Esophagus muscularis mucosa (tissue), 4 donors: ENCODE measurements around the gene SKIC2. TPM values are rescaled to one million over a fixed set of nuclear protein-coding genes. Genes with fewer than 3 reads are reported as not detected.
"Not testable (repeated sequence)": the region's sequence is repeated elsewhere in the genome, so short reads cannot be mapped to it uniquely, and the experiment has no call there.

Source experiments
- DNase-seq: peaks from one replicate; pipeline ENCODE4 v3.0.0-alpha.2; 2017; ENCODE audit errors: extremely low spot score
- H3K27ac ChIP-seq, 4 donors: fragments of 200-600 bp; sonication (generic); replicated peaks in 1 of 4; 1 replicate in 3 of 4; 2 replicates in 1 of 4; pipeline ENCODE4 v1.5.1; 2016 to 2019; ENCODE audit warnings: mild to moderate bottlenecking in 1 of 4
- H3K27me3 ChIP-seq, 4 donors: fragments of 200-600 bp; sonication (generic); one replicate each; pipeline versions ENCODE4 v1.5.1 to v1.6.0; 2016 to 2019
- H3K36me3 ChIP-seq, 4 donors: fragments of 200-600 bp; sonication (generic); one replicate each; pipeline ENCODE4 v1.5.1; 2016 to 2019
- H3K4me1 ChIP-seq, 4 donors: fragments of 200-600 bp; sonication (generic); one replicate each; pipeline ENCODE4 v1.5.1; 2016 to 2019
- H3K4me3 ChIP-seq, 4 donors: fragments of 200-600 bp; sonication (generic); 1 replicate in 2 of 4; 2 replicates in 2 of 4; pipeline ENCODE4 v1.5.1; 2016 to 2019; ENCODE audit warnings: mild to moderate bottlenecking in 4 of 4, moderate library complexity in 1 of 4
- H3K9me3 ChIP-seq, 4 donors: fragments of 200-600 bp; sonication (generic); 1 replicate in 3 of 4; 2 replicates in 1 of 4; pipeline ENCODE4 v1.5.1; 2016 to 2019
- WGBS: methylation state at CpG from one replicate; pipeline ENCODE4 v1.1.5; 2018; 5-methylcytosine and 5-hydroxymethylcytosine counted together
- intact Hi-C: fragments of 100-400 bp; cut with DNase I; formaldehyde crosslinking; loops from one replicate; pipeline ENCODE4 v1.15.1; 2023
- total RNA-seq, 4 donors: library from RNA; depleted of rRNA; stranded (reverse); fragments of >200 nt; gene quantifications; one replicate each; pipeline versions ENCODE4 v1.1.0 to v1.2.1, GENCODE V29; 2016

Gene SKIC2
- total RNA-seq, 4 donors from 2014 or later: 23.3 to 33.2 (median 28.5) TPM

GRCh38 chr6:31981744-31982143 is 22.8 kb downstream of the SKIC2 start, which contains the start of gene C4A:
C4A (plus strand) TSS chr6:31982057; CDS start chr6:31982108, 51 bp downstream.
- H3K9me3 ChIP-seq, H3K27ac ChIP-seq, intact Hi-C loops, H3K27me3 ChIP-seq, H3K4me3 ChIP-seq, DNase-seq: not testable (repeated sequence)
- Histone ChIP-seq H3K36me3 (peaks cover 0 to 22% (median 13%) of the 10 kb centered on the region in 4 donors), H3K4me1 (peaks cover 0 to 13% (median 0%) of the 10 kb centered on the region in 4 donors)
- WGBS: no CpG with 5 or more reads among the region's 7 CpGs

GRCh38 chr6:31989363-31989762 is 30.4 kb downstream of the SKIC2 start:
- H3K4me3 ChIP-seq, H3K27ac ChIP-seq, H3K36me3 ChIP-seq, DNase-seq, intact Hi-C loops, H3K9me3 ChIP-seq, H3K4me1 ChIP-seq, H3K27me3 ChIP-seq: not testable (repeated sequence)
- WGBS: no CpG with 5 or more reads among the region's 10 CpGs

- H3K9me3 ChIP-seq, H3K27me3 ChIP-seq, H3K4me1 ChIP-seq, H3K36me3 ChIP-seq, H3K27ac ChIP-seq, intact Hi-C loops, DNase-seq, H3K4me3 ChIP-seq: not testable (repeated sequence)
- no CpG with 5 or more reads among the region's 14 CpGs for WGBS
These were observed 35.4 kb downstream of the SKIC2 start for GRCh38 chr6:31994421-31994820.

GRCh38 chr6:31996385-31996784 is 37.4 kb downstream of the SKIC2 start:
- H3K4me3 ChIP-seq, H3K4me1 ChIP-seq, H3K36me3 ChIP-seq, intact Hi-C loops, H3K9me3 ChIP-seq, H3K27ac ChIP-seq, H3K27me3 ChIP-seq, DNase-seq: not testable (repeated sequence)
- no CpG with 5 or more reads among the region's 6 CpGs for WGBS

- DNase-seq, H3K9me3 ChIP-seq, H3K4me3 ChIP-seq, H3K36me3 ChIP-seq, H3K27ac ChIP-seq, H3K27me3 ChIP-seq, intact Hi-C loops, H3K4me1 ChIP-seq: not testable (repeated sequence)
- no CpG with 5 or more reads among the region's 15 CpGs for whole genome bisulfite sequencing
These were observed 43.7 kb downstream of the SKIC2 start for GRCh38 chr6:32002546-32003268.

- H3K4me1 ChIP-seq, H3K27ac ChIP-seq, H3K27me3 ChIP-seq, H3K36me3 ChIP-seq, H3K4me3 ChIP-seq, H3K9me3 ChIP-seq, intact Hi-C loops, DNase-seq: not testable (repeated sequence)
- no CpG with 5 or more reads among the region's 7 CpGs for WGBS
These were observed 44.3 kb downstream of the SKIC2 start for GRCh38 chr6:32003301-32003700.

- H3K27me3 ChIP-seq, H3K36me3 ChIP-seq, H3K4me1 ChIP-seq, H3K9me3 ChIP-seq, intact Hi-C loops, H3K27ac ChIP-seq, DNase-seq, H3K4me3 ChIP-seq: not testable (repeated sequence)
- WGBS: 72% methylated on average over 4 of the region's 4 CpGs
These were observed 45.4 kb downstream of the SKIC2 start for GRCh38 chr6:32004393-32004792.

- H3K4me1 ChIP-seq, DNase-seq, H3K4me3 ChIP-seq, H3K27ac ChIP-seq, H3K9me3 ChIP-seq, H3K27me3 ChIP-seq, intact Hi-C loops, H3K36me3 ChIP-seq: not testable (repeated sequence)
- 83% methylated on average over 9 of the region's 13 CpGs for WGBS
These were observed 46.0 kb downstream of the SKIC2 start for GRCh38 chr6:32004864-32005537.

GRCh38 chr6:32005538-32005880 is 46.5 kb downstream of the SKIC2 start:
- H3K4me1 ChIP-seq, H3K4me3 ChIP-seq, intact Hi-C loops, H3K27ac ChIP-seq, H3K9me3 ChIP-seq, H3K36me3 ChIP-seq, DNase-seq, H3K27me3 ChIP-seq: not testable (repeated sequence)
- WGBS: 91% methylated on average over 5 of the region's 9 CpGs

- H3K4me1 ChIP-seq, DNase-seq, H3K36me3 ChIP-seq, H3K4me3 ChIP-seq, H3K27ac ChIP-seq, intact Hi-C loops, H3K9me3 ChIP-seq, H3K27me3 ChIP-seq: not testable (repeated sequence)
- WGBS: 84% methylated on average over 8 of the region's 8 CpGs
These were observed 47.1 kb downstream of the SKIC2 start for GRCh38 chr6:32005991-32006529.

- H3K4me1 ChIP-seq, H3K27me3 ChIP-seq, intact Hi-C loops, H3K36me3 ChIP-seq, DNase-seq, H3K9me3 ChIP-seq, H3K4me3 ChIP-seq, H3K27ac ChIP-seq: not testable (repeated sequence)
- WGBS: 87% methylated on average over 10 of the region's 12 CpGs
These were observed 48.1 kb downstream of the SKIC2 start for GRCh38 chr6:32007086-32007485.

- H3K4me1 ChIP-seq, H3K36me3 ChIP-seq, intact Hi-C loops, H3K4me3 ChIP-seq, H3K27ac ChIP-seq, DNase-seq, H3K9me3 ChIP-seq, H3K27me3 ChIP-seq: not testable (repeated sequence)
- no CpG with 5 or more reads among the region's 24 CpGs for WGBS
These were observed 49.1 kb downstream of the SKIC2 start for GRCh38 chr6:32008037-32008436.

- DNase-seq, H3K36me3 ChIP-seq, H3K27me3 ChIP-seq, H3K4me3 ChIP-seq, H3K4me1 ChIP-seq, H3K27ac ChIP-seq, intact Hi-C loops, H3K9me3 ChIP-seq: not testable (repeated sequence)
- WGBS: 76% methylated on average over 7 of the region's 12 CpGs
These were observed 49.6 kb downstream of the SKIC2 start for GRCh38 chr6:32008616-32009015.
